GM12872 (cell line): ENCODE measurements around the gene PFDN2.

Source experiments
- TF ChIP-seq, protein P1 (sequence below): IDR thresholded peaks from 3 replicates; pipeline ENCODE4 v1.5.1; 2011; ENCODE audit warnings: low read depth, mild to moderate bottlenecking, low read length, moderate library complexity; ENCODE audit not compliant: insufficient read depth

PFDN2 gene

DNA sequence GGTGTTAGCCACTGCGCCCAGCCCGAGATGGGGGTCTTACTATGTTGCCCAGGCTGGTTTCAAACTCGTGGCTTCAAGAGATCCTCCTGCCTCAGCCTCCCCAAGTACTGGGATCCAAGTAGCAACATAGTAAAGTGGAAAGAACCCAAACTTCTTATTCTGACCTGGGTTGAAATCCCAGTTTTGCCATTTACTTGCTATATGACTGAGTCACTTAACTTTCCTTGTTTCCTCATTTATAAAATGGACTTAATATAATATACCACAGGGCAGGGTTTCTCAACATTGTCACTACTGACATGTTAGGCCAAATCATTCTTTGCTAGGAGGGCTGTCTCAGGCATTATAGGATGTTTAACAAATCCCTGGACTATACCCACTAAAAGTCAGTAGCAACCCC lies 6.7 kb downstream of the PFDN2 start:
- TF ChIP-seq, protein P1, sequence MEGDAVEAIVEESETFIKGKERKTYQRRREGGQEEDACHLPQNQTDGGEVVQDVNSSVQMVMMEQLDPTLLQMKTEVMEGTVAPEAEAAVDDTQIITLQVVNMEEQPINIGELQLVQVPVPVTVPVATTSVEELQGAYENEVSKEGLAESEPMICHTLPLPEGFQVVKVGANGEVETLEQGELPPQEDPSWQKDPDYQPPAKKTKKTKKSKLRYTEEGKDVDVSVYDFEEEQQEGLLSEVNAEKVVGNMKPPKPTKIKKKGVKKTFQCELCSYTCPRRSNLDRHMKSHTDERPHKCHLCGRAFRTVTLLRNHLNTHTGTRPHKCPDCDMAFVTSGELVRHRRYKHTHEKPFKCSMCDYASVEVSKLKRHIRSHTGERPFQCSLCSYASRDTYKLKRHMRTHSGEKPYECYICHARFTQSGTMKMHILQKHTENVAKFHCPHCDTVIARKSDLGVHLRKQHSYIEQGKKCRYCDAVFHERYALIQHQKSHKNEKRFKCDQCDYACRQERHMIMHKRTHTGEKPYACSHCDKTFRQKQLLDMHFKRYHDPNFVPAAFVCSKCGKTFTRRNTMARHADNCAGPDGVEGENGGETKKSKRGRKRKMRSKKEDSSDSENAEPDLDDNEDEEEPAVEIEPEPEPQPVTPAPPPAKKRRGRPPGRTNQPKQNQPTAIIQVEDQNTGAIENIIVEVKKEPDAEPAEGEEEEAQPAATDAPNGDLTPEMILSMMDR = no peak

DNA sequence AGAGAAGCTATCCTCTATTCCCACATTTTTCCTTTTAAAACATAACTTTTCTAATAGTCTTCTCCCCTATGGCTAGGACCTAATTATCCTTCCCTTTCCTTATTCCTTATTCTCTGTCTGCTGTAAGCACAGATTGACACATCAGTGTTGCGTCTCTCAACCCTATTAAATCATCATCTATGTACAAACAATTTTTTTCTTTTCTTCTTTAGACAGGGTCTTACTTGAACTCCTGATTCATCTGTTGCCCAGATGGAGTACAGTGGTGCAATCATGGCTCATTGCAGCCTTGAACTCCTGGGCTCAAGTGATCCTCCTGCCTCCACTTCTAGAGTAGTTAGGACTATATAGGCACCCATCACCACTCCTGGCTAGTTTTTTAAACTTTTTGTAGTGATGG lies 11.4 kb downstream of the PFDN2 start:
- TF ChIP-seq, protein P1 = no peak

DNA sequence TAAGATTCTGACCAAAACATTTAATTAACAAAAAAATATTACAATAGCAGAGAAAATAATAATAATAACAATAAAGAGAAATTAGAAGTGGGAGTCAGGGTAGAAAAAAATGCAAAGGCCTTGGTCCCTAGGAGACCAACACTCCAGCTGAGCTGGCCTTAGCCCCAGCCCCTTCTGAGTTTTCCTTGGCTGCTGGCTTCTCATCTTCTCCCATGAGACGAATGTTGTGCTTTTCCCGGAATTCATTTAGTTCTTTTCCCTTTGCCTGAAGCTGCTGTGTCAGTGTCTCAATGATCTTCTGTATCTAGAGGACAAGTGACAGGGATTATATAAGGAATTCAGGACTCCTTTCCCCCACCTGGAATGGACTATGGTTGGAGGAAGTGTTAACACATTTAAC lies 17.3 kb downstream of the PFDN2 start:
- TF ChIP-seq, protein P1 = no peak

DNA sequence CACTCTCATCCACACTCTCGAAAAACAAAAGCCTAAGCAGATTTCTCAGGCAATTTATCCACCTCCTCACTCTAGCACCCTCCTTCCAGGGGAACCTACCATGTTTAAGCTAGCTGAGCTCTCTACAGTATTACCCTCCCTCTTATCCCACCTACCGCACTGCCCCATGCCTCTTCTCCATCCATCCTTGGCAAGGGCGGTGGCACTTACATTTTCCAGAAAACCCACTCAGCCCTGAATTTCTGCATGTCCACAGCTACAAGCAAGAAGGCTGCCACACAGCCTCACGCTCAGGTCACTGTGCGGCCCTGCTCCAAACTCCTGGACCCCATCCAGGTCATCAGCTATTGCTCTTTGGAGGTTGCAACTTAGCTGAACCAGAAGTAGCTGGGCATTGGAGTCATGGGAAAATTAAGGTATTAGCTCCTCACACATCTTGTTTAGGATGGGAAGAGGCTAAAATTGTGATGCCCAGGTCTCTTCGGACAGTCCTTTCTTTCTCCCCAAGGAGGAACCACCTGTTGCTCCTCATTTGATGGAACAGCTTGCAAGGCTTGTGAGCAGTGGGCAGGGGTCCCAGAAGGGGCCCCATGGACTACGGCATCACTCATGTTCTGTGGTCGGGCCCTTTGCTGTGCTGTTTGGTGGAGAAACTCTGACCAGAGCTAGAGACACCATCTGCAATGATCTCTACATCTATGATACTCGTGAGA lies 18.6 kb downstream of the PFDN2 start:
- TF ChIP-seq, protein P1 = no peak

DNA sequence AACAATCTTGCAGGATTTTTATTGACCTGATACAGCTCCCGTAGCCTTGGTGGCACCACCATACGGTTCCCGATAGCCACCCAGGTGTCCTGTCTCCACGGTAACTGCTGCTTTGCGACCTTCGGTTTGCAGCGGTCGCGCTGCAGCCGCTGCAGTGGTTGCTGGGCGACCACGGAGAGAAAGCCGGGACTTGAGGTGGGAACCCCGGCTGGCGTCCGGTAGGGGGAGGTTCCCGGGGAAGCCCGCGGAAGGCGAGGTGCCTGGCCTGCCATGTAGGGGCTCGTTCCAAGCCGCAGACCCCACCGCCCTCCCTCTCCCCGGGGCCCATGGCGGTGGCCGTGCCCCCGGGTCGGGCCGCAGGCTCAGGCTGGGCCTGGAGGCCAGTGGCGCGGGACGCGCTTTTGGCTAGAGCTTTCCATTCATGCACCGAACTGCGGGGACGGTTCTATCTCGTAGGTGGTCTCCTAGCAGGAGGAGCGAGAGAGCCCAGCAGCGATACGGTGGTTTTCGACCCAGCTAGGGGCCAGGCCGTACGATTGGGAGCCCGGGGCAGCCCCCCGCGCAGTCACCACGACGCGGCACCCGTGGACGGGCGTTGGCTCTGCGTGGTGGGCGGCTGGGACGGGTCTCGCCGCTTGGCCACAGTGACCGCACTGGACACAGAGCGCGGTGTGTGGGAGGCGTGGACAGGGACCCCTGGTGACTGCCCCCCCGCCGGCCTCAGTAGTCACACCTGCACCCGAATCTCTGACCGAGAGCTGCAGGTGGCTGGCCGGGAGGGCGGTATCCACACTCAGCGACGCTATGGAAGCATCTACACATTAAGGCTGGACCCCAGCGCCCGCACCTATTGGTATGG lies 19.4 kb downstream of the PFDN2 start, which contains the start of gene KLHDC9:
TSS of gene KLHDC9 (plus strand) at position 152 of the 859 bp plus-strand sequence. CDS start at position 327, 175 bp downstream.
- TF ChIP-seq, protein P1 = peak; percentile 10; the same call in 1 of the 3 replicates

DNA sequence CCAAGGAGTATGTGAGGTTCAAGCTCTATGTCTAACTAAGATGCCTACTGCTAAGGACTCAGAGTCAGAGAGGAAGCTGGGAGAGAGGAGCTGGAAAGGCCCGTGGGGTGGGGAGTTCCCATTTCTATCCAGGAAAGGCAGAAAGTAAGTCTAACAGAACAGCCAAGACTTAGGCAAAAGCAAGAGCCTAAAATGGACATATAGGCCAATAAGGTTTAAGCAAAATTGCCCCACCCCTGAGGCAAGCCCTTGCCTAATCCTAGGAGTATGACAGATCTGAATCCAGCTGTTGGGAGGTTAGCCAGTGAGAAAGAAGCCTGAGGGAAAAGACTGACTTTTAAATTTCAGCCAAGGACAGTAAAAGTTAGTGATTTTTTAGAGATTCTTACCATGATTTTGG lies 21.3 kb downstream of the PFDN2 start:
- TF ChIP-seq, protein P1 = no peak

DNA sequence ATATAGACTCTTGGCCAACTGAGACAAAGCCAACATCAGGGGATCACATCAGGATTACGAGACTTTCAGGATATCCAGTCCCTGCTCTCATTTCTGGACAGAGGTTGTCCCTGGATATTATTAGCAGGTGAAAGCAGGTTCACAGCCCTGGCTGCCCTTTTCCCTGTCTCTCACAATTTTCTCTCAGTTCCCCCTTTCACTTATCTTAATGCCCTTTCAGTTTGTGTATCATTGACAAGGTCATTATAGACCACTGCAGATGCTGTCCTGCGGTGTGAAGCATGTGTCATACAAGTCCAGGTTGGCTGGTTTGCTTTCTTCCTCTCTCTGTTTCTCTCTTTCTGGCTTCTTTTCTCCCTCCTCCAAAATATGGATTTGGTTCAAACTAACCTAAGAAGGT lies 21.8 kb downstream of the PFDN2 start:
- TF ChIP-seq, protein P1 = no peak
